Mucosa of descending colon (tissue), 3 donors: ENCODE data around the gene IL3RA. TPM values are rescaled to one million over a fixed set of nuclear protein-coding genes. Genes with fewer than 3 reads are reported as not detected.

Experiments used
- ATAC-seq: fragments of 200-7000 bp; cut with Tn5 transposase; one replicate; pipeline ENCODE4 v1.9.1; 2020; ENCODE audit warnings: mild to moderate bottlenecking, moderate library complexity
- DNase-seq, 3 donors: peaks; one replicate each; pipeline ENCODE4 v3.0.0-alpha.2; 2020
- H3K36me3 ChIP-seq: fragments of 200-600 bp; one replicate; pipeline ENCODE4 v1.8.0; 2021; ENCODE audit warnings: low read depth, mild to moderate bottlenecking
- H3K4me1 ChIP-seq: fragments of 200-600 bp; one replicate; pipeline ENCODE4 v1.8.0; 2021; ENCODE audit warnings: low read depth, mild to moderate bottlenecking
- H3K4me3 ChIP-seq: fragments of 200-600 bp; one replicate; pipeline ENCODE4 v1.8.0; 2021; ENCODE audit warnings: mild to moderate bottlenecking
- H3K9me3 ChIP-seq: fragments of 200-600 bp; one replicate; pipeline ENCODE4 v1.8.0; 2021; ENCODE audit warnings: mild to moderate bottlenecking
- CTCF ChIP-seq: fragments of 200-600 bp; IDR thresholded peaks from one replicate; pipeline ENCODE4 v1.8.0; 2022; ENCODE audit warnings: antibody characterized with exemption, mild to moderate bottlenecking
- intact Hi-C, 2 donors: fragments of 100-400 bp; cut with DNase I in 1 of 2; cut with micrococcal nuclease in 1 of 2; formaldehyde crosslinking; loops; one replicate each; pipeline versions ENCODE4 v1.11.0 to v1.11.1; 2022; cut with DNase I, micrococcal nuclease
- total RNA-seq, 3 donors: library from RNA; stranded (reverse); fragmentation: NEBNext Ultra II Directional in 2 of 3; extraction: Animal tissue kit (Norgen Biotek cat#: 25700) in 2 of 3; gene quantifications; one replicate each; pipeline versions ENCODE4 v1.2.1 to v1.2.4, GENCODE V29; 2021 to 2023
- donor health status: DM: no; HTN: no; CAD: no; lungs with moderate emphysema.
- donor health status: DM: no; HTN: no; CAD: no.
- donor health status: DM: no; HTN: yes; CAD: no.

The IL3RA gene
- total RNA-seq, 3 donors from 2014 or later: 6.3 to 11.6 (median 8.5) TPM

GRCh38 chrX:1388651-1389050 is 52.1 kb downstream of the IL3RA start:
- peaks cover 15% of the 10 kb centered on the region for H3K4me1 ChIP-seq
- no peaks in the 10 kb centered on the region for H3K9me3 ChIP-seq
- intact Hi-C loops: no loop called here
- H3K36me3 ChIP-seq: peaks cover 16% of the 10 kb centered on the region
- DNase-seq: peak in 1 of 3 donors; percentile 4
- TF ChIP-seq CTCF: no peak
- no peak for ATAC-seq
- H3K4me3 ChIP-seq: no peak overlapping the region

GRCh38 chrX:1389181-1389992 is 52.8 kb downstream of the IL3RA start:
- ATAC-seq: no peak
- peaks cover 16% of the 10 kb centered on the region for H3K36me3 ChIP-seq
- intact Hi-C loops: no loop called here
- H3K9me3 ChIP-seq: no peaks in the 10 kb centered on the region
- no peak overlapping the region for H3K4me3 ChIP-seq
- peak in 2 of 3 donors; percentile 29 to 48 for DNase-seq
- no peak for TF ChIP-seq CTCF
- H3K4me1 ChIP-seq: peaks cover 17% of the 10 kb centered on the region

GRCh38 chrX:1389993-1390285 is 53.4 kb downstream of the IL3RA start:
- TF ChIP-seq CTCF: no peak
- intact Hi-C loops: no loop called here
- peak in 2 of 3 donors; percentile 16 to 20 for DNase-seq
- H3K36me3 ChIP-seq: peaks cover 16% of the 10 kb centered on the region
- peaks cover 17% of the 10 kb centered on the region for H3K4me1 ChIP-seq
- H3K4me3 ChIP-seq: no peak overlapping the region
- no peak for ATAC-seq
- H3K9me3 ChIP-seq: no peaks in the 10 kb centered on the region

GRCh38 chrX:1390621-1391369 is 54.2 kb downstream of the IL3RA start:
- ATAC-seq: no peak
- intact Hi-C loops: no loop called here
- H3K36me3 ChIP-seq: peaks cover 12% of the 10 kb centered on the region
- peak in 2 of 3 donors; percentile 53 to 56 for DNase-seq
- TF ChIP-seq CTCF: no peak
- peak overlapping the region; percentile 94 for H3K4me3 ChIP-seq
- no peaks in the 10 kb centered on the region for H3K9me3 ChIP-seq
- peaks cover 17% of the 10 kb centered on the region for H3K4me1 ChIP-seq

- no peak for TF ChIP-seq CTCF
- DNase-seq (no peak), ATAC-seq (no peak)
- H3K36me3 ChIP-seq: peaks cover 12% of the 10 kb centered on the region
- H3K4me1 ChIP-seq: peaks cover 17% of the 10 kb centered on the region
- H3K9me3 ChIP-seq: no peaks in the 10 kb centered on the region
- peak overlapping the region; percentile 94 for H3K4me3 ChIP-seq
- intact Hi-C loops: no loop called here
Measured at GRCh38 chrX:1391370-1391706, 54.8 kb downstream of the IL3RA start.
